ENCODE results near the gene PRRT1B.
A peak's percentile ranks its signal among the peaks of the same experiment; 100 is the strongest.

PRRT1B gene

GRCh38 chr9:131587906-131588305 is 42.6 kb downstream of the PRRT1B start:
- DNase-seq (ENCODE audit: low read depth): no peak
- TF ChIP-seq CTCF (IDR thresholded peaks at IDR 0.05; ENCODE audit: control insufficient read depth, extremely low read depth, insufficient read depth): no peak
- H3K4me3 ChIP-seq (ENCODE audit: low read depth, low read length): no peak overlapping the region

GRCh38 chr9:131588396-131588795 is 43.1 kb downstream of the PRRT1B start:
- no peak for DNase-seq (ENCODE audit: low read depth)
- TF ChIP-seq CTCF (IDR thresholded peaks at IDR 0.05; ENCODE audit: control insufficient read depth, extremely low read depth, insufficient read depth): no peak
- no peak overlapping the region for H3K4me3 ChIP-seq (ENCODE audit: low read depth, low read length)

GRCh38 chr9:131589124-131589711 is 43.9 kb downstream of the PRRT1B start:
- DNase-seq (ENCODE audit: low read depth): no peak
- TF ChIP-seq CTCF (IDR thresholded peaks at IDR 0.05; ENCODE audit: control insufficient read depth, extremely low read depth, insufficient read depth): no peak

GRCh38 chr9:131589993-131590392 is 44.7 kb downstream of the PRRT1B start:
- TF ChIP-seq CTCF (IDR thresholded peaks at IDR 0.05; ENCODE audit: control insufficient read depth, extremely low read depth, insufficient read depth): no peak
- DNase-seq (ENCODE audit: low read depth): no peak
- H3K4me3 ChIP-seq (ENCODE audit: low read depth, low read length): no peak overlapping the region

More at GRCh38 chr9:131589124-131589711, 43.9 kb downstream of the PRRT1B start:
- no peak overlapping the region for H3K4me3 ChIP-seq (ENCODE audit: low read depth, low read length)

- TF ChIP-seq CTCF (IDR thresholded peaks at IDR 0.05; ENCODE audit: control insufficient read depth, extremely low read depth, insufficient read depth): no peak
- H3K4me3 ChIP-seq (ENCODE audit: low read depth, low read length): no peak overlapping the region
- no peak for DNase-seq (ENCODE audit: low read depth)
Measured at GRCh38 chr9:131590449-131590848, 45.1 kb downstream of the PRRT1B start.

GRCh38 chr9:131590907-131591844 is 45.9 kb downstream of the PRRT1B start:
- no peak overlapping the region for H3K4me3 ChIP-seq (ENCODE audit: low read depth, low read length)
- TF ChIP-seq CTCF (IDR thresholded peaks at IDR 0.05; ENCODE audit: control insufficient read depth, extremely low read depth, insufficient read depth): peak; percentile 94
- peak; percentile 35 for DNase-seq (ENCODE audit: low read depth)

All from LNCaP clone FGC (cell line).